ENCODE measurements around the gene RPS25.
"Not testable (repeated sequence)": the region's sequence is repeated elsewhere in the genome, so short reads cannot be mapped to it uniquely, and the experiment has no call there.

The RPS25 gene

GRCh38 chr11:119038884-119039283 is 20.7 kb upstream of the RPS25 start:
- Histone ChIP-seq H3K36me3 (ENCODE audit: control insufficient read depth, low read length) (no peaks in the 10 kb centered on the region), H3K4me3 (ENCODE audit: low read length) (no peak overlapping the region), H3K9me3 (ENCODE audit: control insufficient read depth, insufficient read depth, low read length) (no peaks in the 10 kb centered on the region), H4K20me1 (ENCODE audit: control insufficient read depth, insufficient read depth, low read depth, low read length) (no peaks in the 10 kb centered on the region), H3F3A (ENCODE audit: control insufficient read depth, insufficient read depth) (peaks cover 9% of the 10 kb centered on the region; the same call in 1 of the 2 replicates), H3K4me1 (ENCODE audit: control insufficient read depth, low read length) (peaks cover 12% of the 10 kb centered on the region), H3K4me2 (ENCODE audit: low read length) (no peak overlapping the region), H3K79me2 (ENCODE audit: control insufficient read depth, low read length) (no peaks in the 10 kb centered on the region), H3K27me3 (ENCODE audit: control insufficient read depth, low read length) (no peaks in the 10 kb centered on the region), H3K27ac (ENCODE audit: low read depth, low read length) (no peak overlapping the region), H3K9me2 (replicated peaks; ENCODE audit: control insufficient read depth, low read length) (no peaks in the 10 kb centered on the region)
- TF ChIP-seq EZH2phosphoT487 (IDR thresholded peaks at IDR 0.05; ENCODE audit: borderline replicate concordance, low read length), result no peak
- no peak for TF ChIP-seq CTCF (IDR thresholded peaks at IDR 0.05; ENCODE audit: low read depth, low read length, poor library complexity, severe bottlenecking)

- Histone ChIP-seq H3K9me2 (replicated peaks; ENCODE audit: control insufficient read depth, low read length) (no peaks in the 10 kb centered on the region), H3K27ac (ENCODE audit: low read depth, low read length) (no peak overlapping the region), H3K36me3 (ENCODE audit: control insufficient read depth, low read length) (peaks cover 7% of the 10 kb centered on the region; the same call in 1 of the 2 replicates), H3K27me3 (ENCODE audit: control insufficient read depth, low read length) (no peaks in the 10 kb centered on the region), H4K20me1 (ENCODE audit: control insufficient read depth, insufficient read depth, low read depth, low read length) (no peaks in the 10 kb centered on the region), H3K9me3 (ENCODE audit: control insufficient read depth, insufficient read depth, low read length) (no peaks in the 10 kb centered on the region), H3K4me3 (ENCODE audit: low read length) (no peak overlapping the region), H3K4me1 (ENCODE audit: control insufficient read depth, low read length) (peaks cover 9% of the 10 kb centered on the region), H3K79me2 (ENCODE audit: control insufficient read depth, low read length) (peaks cover 8% of the 10 kb centered on the region), H3K4me2 (ENCODE audit: low read length) (no peak overlapping the region), H3F3A (ENCODE audit: control insufficient read depth, insufficient read depth) (no peaks in the 10 kb centered on the region; the same call in 1 of the 2 replicates)
- no peak for TF ChIP-seq EZH2phosphoT487 (IDR thresholded peaks at IDR 0.05; ENCODE audit: borderline replicate concordance, low read length)
- no peak for TF ChIP-seq CTCF (IDR thresholded peaks at IDR 0.05; ENCODE audit: low read depth, low read length, poor library complexity, severe bottlenecking)
Observed at GRCh38 chr11:119034813-119035212, 16.7 kb upstream of the RPS25 start.

- H3K79me2 ChIP-seq (ENCODE audit: control insufficient read depth, low read length), result peaks cover 21% of the 10 kb centered on the region
- H3F3A ChIP-seq (ENCODE audit: control insufficient read depth, insufficient read depth); H3K27ac ChIP-seq (ENCODE audit: low read depth, low read length); H3K9me2 ChIP-seq (replicated peaks; ENCODE audit: control insufficient read depth, low read length); H3K4me2 ChIP-seq (ENCODE audit: low read length); H3K9me3 ChIP-seq (ENCODE audit: control insufficient read depth, insufficient read depth, low read length); H4K20me1 ChIP-seq (ENCODE audit: control insufficient read depth, insufficient read depth, low read depth, low read length); H3K4me3 ChIP-seq (ENCODE audit: low read length); H3K27me3 ChIP-seq (ENCODE audit: control insufficient read depth, low read length): not testable (repeated sequence)
- peaks cover 15% of the 10 kb centered on the region for H3K4me1 ChIP-seq (ENCODE audit: control insufficient read depth, low read length)
- peaks cover 15% of the 10 kb centered on the region for H3K36me3 ChIP-seq (ENCODE audit: control insufficient read depth, low read length)
Observed at GRCh38 chr11:119033421-119033820, 15.3 kb upstream of the RPS25 start.

GRCh38 chr11:119031912-119032280 is 13.8 kb upstream of the RPS25 start:
- Histone ChIP-seq H3K79me2 (ENCODE audit: control insufficient read depth, low read length) (peaks cover 24% of the 10 kb centered on the region), H3K9me2 (replicated peaks; ENCODE audit: control insufficient read depth, low read length) (no peaks in the 10 kb centered on the region), H3K4me2 (ENCODE audit: low read length) (no peak overlapping the region), H3K9me3 (ENCODE audit: control insufficient read depth, insufficient read depth, low read length) (no peaks in the 10 kb centered on the region), H3K4me3 (ENCODE audit: low read length) (no peak overlapping the region), H3K27me3 (ENCODE audit: control insufficient read depth, low read length) (no peaks in the 10 kb centered on the region), H3F3A (ENCODE audit: control insufficient read depth, insufficient read depth) (no peaks in the 10 kb centered on the region; the same call in 1 of the 2 replicates), H4K20me1 (ENCODE audit: control insufficient read depth, insufficient read depth, low read depth, low read length) (no peaks in the 10 kb centered on the region), H3K36me3 (ENCODE audit: control insufficient read depth, low read length) (peaks cover 29% of the 10 kb centered on the region), H3K27ac (ENCODE audit: low read depth, low read length) (no peak overlapping the region), H3K4me1 (ENCODE audit: control insufficient read depth, low read length) (peaks cover 18% of the 10 kb centered on the region)
- TF ChIP-seq CTCF (IDR thresholded peaks at IDR 0.05; ENCODE audit: low read depth, low read length, poor library complexity, severe bottlenecking), result no peak
- no peak for TF ChIP-seq EZH2phosphoT487 (IDR thresholded peaks at IDR 0.05; ENCODE audit: borderline replicate concordance, low read length)

Measured in DOHH2 (cell line).